Measurements from ENCODE around the gene CCDC91.
"Not testable (repeated sequence)": the region's sequence is repeated elsewhere in the genome, so short reads cannot be mapped to it uniquely, and the experiment has no call there.

Gene CCDC91

GRCh38 chr12:28184375-28184774 is 5.9 kb upstream of the CCDC91 start:
- DNase-seq, result no peak

GRCh38 chr12:28186500-28186899 is 3.8 kb upstream of the CCDC91 start:
- DNase-seq, result no peak

- DNase-seq, result no peak
These were observed 404 bp upstream of the CCDC91 start for GRCh38 chr12:28189784-28190320.

- no peak for DNase-seq
These were observed 1.1 kb downstream of the CCDC91 start for GRCh38 chr12:28191051-28192048.

GRCh38 chr12:28192125-28192524 is 1.9 kb downstream of the CCDC91 start:
- DNase-seq, result no peak

- DNase-seq, result not testable (repeated sequence)
These were observed 4.4 kb downstream of the CCDC91 start for GRCh38 chr12:28194621-28195020.

- not testable (repeated sequence) for DNase-seq
These were observed 10.9 kb downstream of the CCDC91 start for GRCh38 chr12:28201136-28201535.

- no peak for DNase-seq
These were observed 12.3 kb downstream of the CCDC91 start for GRCh38 chr12:28202374-28203130.

- DNase-seq, result no peak
These were observed 19.5 kb downstream of the CCDC91 start for GRCh38 chr12:28209782-28210181.

- DNase-seq, result no peak
These were observed 21.9 kb downstream of the CCDC91 start for GRCh38 chr12:28212182-28212581.

GRCh38 chr12:28215021-28215420 is 24.8 kb downstream of the CCDC91 start:
- no peak for DNase-seq

GRCh38 chr12:28216016-28216415 is 25.8 kb downstream of the CCDC91 start:
- DNase-seq, result no peak

- no peak for DNase-seq
These were observed 27.5 kb downstream of the CCDC91 start for GRCh38 chr12:28217805-28218204.

GRCh38 chr12:28218875-28219274 is 28.6 kb downstream of the CCDC91 start:
- DNase-seq, result no peak

- DNase-seq, result no peak
These were observed 29.6 kb downstream of the CCDC91 start for GRCh38 chr12:28219827-28220226.

- no peak for DNase-seq
These were observed 31.9 kb downstream of the CCDC91 start for GRCh38 chr12:28222081-28222700.

- no peak for DNase-seq
These were observed 32.8 kb downstream of the CCDC91 start for GRCh38 chr12:28223025-28223554.

GRCh38 chr12:28223858-28224257 is 33.6 kb downstream of the CCDC91 start:
- DNase-seq, result no peak

- no peak for DNase-seq
These were observed 36.4 kb downstream of the CCDC91 start for GRCh38 chr12:28226705-28227104.

GRCh38 chr12:28227251-28227650 is 37.0 kb downstream of the CCDC91 start:
- DNase-seq, result no peak

GRCh38 chr12:28231248-28231647 is 41.0 kb downstream of the CCDC91 start:
- DNase-seq, result no peak

GRCh38 chr12:28232211-28232928 is 42.1 kb downstream of the CCDC91 start:
- DNase-seq, result no peak

Data from retina (tissue), 1 donor.